SKM-1 (cell line): Measurements from ENCODE around the gene CCDC39.
"Not testable (repeated sequence)": the region's sequence is repeated elsewhere in the genome, so short reads cannot be mapped to it uniquely, and the experiment has no call there.

Experiments used
- DNase-seq: peaks from one replicate; lab custom pipeline; 2025; ENCODE audit not compliant: unreplicated experiment; lab: John Stamatoyannopoulos, UW

Gene CCDC39

GRCh38 chr3:180626844-180627243 is 52.4 kb downstream of the CCDC39 start:
- no peak for DNase-seq

DNA sequence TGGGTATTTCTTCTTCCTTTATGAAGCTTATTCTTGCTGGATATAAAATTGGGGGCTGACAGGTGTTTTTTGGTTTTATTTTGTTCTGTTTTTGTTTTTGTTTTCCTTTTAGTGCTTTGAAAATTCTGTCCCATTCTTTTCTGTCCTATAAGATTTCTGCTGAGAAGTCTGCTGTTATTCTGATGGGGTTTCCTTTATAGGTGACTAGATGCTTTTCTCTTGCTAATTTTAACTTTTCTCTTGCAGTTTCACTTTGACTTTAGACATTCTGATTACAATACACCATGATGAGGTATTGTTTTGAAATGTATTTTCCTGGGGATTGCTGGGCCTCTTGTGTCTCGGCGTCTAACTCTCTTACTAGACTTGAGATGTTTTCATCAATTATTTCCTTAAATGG is 54.6 kb downstream of the CCDC39 start:
- DNase-seq, result no peak

DNA sequence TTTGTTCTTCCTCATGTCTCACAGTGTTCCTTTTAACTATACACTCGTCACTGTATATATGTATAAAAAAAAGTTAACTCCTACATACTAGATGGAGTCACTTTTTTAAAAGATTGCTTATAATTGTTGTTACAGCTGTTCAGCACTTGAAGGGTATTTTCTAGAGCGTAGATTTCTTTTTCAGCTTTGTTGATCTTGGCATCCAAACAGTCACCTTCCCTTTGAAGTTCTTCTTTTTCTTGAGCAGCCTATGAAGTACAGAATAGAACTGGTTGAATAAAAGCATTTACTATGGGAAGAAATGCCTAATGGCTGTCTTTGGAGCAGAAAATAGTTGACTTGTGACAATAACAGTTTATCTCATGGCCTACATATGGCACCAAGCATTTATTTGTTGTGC is 59.6 kb downstream of the CCDC39 start:
- DNase-seq, result no peak

DNA sequence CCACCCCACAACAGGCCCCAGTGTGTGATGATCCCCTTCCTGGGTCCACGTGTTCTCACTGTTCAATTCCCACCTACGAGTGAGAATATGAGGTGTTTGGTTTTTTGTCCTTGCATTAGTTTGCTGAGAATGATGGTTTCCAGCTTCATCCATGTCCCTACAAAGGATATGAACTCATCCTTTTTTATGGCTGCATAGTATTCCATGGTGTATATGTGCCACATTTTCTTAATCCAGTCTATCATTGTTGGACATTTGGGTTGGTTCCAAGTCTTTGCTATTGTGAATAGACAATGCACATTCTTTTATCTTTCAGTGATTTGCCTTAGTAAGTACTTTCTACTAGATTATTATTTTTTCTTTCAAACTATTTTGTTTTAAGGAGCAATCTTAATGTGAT is 60.7 kb downstream of the CCDC39 start:
- DNase-seq, result not testable (repeated sequence)

DNA sequence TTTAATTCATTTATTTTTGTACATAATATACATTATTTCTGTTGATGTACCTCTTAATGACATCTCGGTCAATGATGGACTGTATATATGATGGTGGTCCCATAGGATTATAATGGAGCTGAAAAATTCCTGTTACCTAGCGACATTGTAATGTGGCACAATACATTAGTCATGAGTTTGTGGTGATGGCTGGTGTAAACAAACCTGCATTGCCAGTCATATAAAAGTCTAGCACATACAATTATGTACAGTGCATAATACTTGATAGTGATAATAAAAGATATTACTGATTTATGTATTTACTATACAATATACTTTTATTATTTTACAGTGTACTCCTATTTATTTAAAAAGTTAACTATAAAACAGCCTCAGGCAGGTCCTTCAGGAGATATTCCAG is 62.2 kb downstream of the CCDC39 start:
- DNase-seq, result no peak

GRCh38 chr3:180615954-180616353 is 63.3 kb downstream of the CCDC39 start:
- DNase-seq, result no peak

GRCh38 chr3:180612364-180612763 is 66.9 kb downstream of the CCDC39 start:
- DNase-seq, result no peak

DNA sequence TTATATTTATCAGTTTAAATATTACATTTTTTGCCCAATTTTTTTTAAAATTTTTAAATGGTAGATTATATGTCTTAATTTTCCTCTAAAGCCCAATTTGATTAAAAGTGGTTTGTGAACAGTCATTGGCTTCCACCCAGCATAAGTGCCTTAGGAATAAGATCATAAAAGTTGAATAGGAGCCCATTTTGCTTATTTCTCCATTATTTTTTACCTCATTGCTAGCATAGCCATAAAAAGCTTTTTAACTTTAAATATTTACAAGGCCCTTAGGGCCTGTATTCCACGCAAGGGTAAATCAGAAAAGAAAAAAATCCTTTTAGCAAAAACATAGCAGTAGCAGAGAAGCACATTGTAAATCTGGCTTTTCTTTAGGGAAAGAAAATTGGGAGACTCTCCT is 68.3 kb downstream of the CCDC39 start:
- DNase-seq, result no peak

GRCh38 chr3:180601688-180602666 is 77.3 kb downstream of the CCDC39 start, which contains the start of gene TTC14:
TSS of gene TTC14 (plus strand) at chr3:180602163. CDS start at chr3:180602262, 99 bp downstream.
- peak; percentile 94 for DNase-seq

DNA sequence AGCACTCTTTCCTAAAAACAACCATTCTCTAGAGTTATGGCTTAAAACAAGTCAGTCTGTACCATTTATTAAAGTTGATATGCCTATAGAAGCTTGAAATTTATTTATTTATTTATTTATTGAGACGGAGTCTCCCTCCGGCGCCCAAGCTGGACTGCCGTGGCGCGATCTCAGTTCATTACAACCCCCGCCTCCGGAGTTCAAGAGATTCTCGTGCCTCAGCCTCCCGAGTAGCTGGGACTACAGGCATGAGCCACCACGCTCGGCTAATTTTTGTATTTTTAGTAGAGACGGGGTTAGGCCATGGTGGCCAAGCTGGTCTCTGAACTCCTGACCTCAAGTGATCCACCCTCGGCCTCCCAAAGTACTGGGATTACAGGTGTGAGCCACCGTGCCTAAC is 78.8 kb downstream of the CCDC39 start:
- no peak for DNase-seq

DNA sequence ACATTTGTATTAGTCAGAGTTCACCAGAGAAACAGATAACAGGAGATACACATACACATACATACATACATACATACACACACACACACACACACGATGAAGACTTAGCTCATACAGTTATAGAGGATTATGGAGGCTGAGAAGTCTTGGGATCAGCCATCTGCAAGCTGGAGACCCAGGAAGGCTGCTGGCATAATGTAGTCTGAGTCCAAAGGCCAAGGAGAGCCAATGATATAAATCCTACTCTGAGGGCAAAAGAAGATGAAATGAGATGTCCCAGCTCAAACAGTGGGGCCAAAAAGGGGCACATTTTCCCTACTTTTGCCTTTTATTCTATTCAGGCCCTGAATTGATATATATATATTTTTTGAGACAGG is 83.7 kb downstream of the CCDC39 start:
- no peak for DNase-seq

- DNase-seq, result peak; percentile 66
These were observed 84.4 kb downstream of the CCDC39 start for GRCh38 chr3:180594631-180595558.

DNA sequence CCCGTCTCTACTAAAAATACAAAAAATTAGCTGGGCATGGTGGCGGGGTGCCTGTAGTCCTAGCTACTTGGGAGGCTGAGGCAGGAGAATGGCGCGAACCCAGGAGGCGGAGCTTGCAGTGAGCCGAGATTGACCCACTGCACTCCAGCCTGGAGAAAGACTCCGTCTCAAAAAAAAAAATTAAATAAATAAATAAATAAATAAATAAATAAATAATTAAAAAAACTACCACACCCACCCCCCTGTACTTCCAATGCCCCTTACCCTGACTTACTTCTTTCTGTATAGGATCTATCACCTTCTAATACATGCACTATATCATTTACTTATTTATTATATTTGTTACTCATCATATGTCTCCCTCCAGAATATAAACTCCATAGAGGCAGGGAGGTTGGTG is 85.7 kb downstream of the CCDC39 start:
- DNase-seq, result not testable (repeated sequence)

GRCh38 chr3:180590396-180590795 is 88.9 kb downstream of the CCDC39 start:
- DNase-seq, result no peak

GRCh38 chr3:180580934-180581333 is 98.4 kb downstream of the CCDC39 start:
- DNase-seq, result no peak

GRCh38 chr3:180575571-180575970 is 103.7 kb downstream of the CCDC39 start:
- no peak for DNase-seq

DNA sequence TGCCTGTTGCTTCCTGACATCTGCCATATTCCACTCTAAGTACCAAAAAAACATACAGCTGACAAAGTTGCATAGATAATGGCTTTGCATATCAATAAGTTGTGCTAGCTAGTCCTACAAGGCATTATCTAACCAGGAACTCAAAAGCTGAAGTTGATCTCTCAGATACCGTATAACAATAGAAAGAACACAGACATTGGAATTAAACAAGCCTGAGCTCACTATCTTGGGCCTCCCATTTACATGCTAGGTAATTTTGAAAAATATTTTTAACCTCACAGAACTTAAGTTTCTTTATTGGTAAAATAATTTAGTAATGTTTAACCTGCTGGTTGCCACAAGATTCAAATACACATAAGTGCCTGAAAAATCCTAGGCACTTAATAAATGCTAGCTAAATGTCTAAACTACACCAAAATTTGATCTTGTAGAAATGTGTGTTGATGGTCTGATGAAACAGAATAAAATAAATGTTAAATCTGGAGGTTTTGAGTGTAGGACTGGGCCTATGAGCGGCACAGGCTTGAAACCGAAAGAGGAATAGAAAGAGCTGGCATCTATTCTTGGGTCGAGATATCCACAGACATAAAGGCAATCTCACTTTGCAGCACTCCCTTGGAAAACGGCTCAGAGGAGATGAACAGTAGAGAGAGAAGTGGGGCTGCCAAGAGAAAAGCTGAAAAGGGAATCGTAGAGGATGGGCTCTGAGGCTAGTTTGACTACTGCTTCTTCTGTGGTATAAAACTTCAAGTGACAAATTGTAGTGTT is 107.3 kb downstream of the CCDC39 start:
- DNase-seq, result no peak

GRCh38 chr3:180570238-180570637 is 109.1 kb downstream of the CCDC39 start:
- DNase-seq, result no peak

GRCh38 chr3:180564676-180565075 is 114.6 kb downstream of the CCDC39 start:
- no peak for DNase-seq
